ENCODE data around the gene CEP78.

CEP78 gene

DNA sequence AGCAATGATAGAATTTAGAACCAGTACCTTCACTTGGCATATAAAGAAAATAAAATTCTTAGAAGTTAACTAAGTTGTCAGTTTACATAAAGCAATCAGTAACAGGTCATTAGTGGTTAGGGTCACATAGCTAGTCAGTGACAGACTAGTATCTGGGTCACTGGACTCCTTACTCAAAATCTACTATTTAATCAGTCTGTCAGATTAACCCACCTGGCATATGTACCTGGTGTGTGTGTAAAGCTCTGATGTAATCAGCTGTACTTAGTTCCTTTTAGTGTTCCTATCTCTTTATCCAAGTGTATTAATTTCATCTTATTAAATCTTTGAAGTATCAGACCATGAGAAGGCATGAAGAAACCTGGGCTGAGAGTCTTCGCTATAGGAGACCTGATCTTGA is 7.3 kb downstream of the CEP78 start:
- in situ Hi-C loops (cut with MboI; ENCODE audit: low pct_unique_long_range_greater_than_20kb, low sequenced_read_pairs, unreplicated experiment) = no loop called here

DNA sequence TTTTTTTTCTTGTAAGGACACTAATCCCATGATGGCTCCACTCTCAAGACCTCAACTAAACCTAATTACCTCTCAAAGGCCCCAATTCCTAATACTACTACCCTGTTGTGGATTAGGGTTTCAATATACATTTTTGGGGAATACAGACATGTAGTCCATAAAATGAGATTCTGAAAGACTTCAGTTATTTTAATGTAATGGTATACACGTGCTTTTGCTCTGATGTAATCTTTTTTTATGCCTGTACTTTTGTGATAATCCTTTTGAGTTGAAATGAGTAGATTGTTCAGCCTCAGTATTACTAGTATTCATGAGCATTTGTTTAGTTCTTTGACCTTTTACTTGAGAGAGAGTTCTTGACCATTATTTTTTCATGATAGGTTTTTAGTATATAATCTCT is 9.5 kb downstream of the CEP78 start:
- no peak for DNase-seq (ENCODE audit: low spot score)
- TF ChIP-seq, protein P1, sequence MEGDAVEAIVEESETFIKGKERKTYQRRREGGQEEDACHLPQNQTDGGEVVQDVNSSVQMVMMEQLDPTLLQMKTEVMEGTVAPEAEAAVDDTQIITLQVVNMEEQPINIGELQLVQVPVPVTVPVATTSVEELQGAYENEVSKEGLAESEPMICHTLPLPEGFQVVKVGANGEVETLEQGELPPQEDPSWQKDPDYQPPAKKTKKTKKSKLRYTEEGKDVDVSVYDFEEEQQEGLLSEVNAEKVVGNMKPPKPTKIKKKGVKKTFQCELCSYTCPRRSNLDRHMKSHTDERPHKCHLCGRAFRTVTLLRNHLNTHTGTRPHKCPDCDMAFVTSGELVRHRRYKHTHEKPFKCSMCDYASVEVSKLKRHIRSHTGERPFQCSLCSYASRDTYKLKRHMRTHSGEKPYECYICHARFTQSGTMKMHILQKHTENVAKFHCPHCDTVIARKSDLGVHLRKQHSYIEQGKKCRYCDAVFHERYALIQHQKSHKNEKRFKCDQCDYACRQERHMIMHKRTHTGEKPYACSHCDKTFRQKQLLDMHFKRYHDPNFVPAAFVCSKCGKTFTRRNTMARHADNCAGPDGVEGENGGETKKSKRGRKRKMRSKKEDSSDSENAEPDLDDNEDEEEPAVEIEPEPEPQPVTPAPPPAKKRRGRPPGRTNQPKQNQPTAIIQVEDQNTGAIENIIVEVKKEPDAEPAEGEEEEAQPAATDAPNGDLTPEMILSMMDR (IDR thresholded peaks at IDR 0.05; ENCODE audit: extremely low read depth, insufficient read depth, missing control alignments) = no peak
- in situ Hi-C loops (cut with MboI; ENCODE audit: low pct_unique_long_range_greater_than_20kb, low sequenced_read_pairs, unreplicated experiment) = no loop called here

More for the DNA sequence above, 7.3 kb downstream of the CEP78 start:
- DNase-seq (ENCODE audit: low spot score) = no peak
- TF ChIP-seq, protein P1 (IDR thresholded peaks at IDR 0.05; ENCODE audit: extremely low read depth, insufficient read depth, missing control alignments) = no peak

DNA sequence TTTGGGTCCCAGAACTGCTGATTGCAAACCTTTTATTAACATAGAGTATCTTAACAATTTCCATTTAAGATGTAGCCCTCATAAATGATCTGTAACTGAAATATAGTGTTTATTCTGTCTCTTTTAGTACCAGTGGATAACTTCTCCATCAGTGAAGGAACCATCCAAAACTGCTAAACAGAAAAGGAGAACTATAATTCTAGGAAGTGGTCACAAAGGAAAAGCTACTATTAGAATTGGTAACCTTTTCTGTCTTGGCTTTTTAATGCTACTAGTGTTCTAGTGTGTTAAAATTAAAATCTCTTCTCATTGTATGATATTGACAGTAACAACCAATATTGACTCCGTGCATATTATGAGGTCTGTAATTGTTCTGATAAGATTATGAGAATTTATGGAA is 12.8 kb downstream of the CEP78 start:
- in situ Hi-C loops (cut with MboI; ENCODE audit: low pct_unique_long_range_greater_than_20kb, low sequenced_read_pairs, unreplicated experiment) = no loop called here
- no peak for DNase-seq (ENCODE audit: low spot score)
- TF ChIP-seq, protein P1 (IDR thresholded peaks at IDR 0.05; ENCODE audit: extremely low read depth, insufficient read depth, missing control alignments) = no peak

DNA sequence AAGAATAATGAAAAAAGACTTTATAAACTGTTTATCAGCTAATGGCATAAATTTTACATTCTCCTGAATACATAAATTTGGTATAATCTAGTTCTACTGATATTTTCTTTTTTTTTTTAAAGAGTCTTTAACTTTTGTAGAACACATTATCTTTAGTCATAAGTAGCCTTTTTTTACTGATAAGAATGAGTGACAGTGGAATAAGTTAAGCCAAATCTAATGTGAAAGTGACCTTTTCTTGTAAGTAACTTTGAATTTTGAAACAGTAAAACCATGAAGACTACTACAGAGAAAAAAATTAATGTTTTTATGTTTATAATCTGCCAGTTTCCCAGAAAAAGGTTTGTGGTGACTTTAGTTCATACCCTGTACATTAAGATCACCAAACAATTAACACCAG is 13.7 kb downstream of the CEP78 start:
- no peak for DNase-seq (ENCODE audit: low spot score)
- in situ Hi-C loops (cut with MboI; ENCODE audit: low pct_unique_long_range_greater_than_20kb, low sequenced_read_pairs, unreplicated experiment) = no loop called here
- TF ChIP-seq, protein P1 (IDR thresholded peaks at IDR 0.05; ENCODE audit: extremely low read depth, insufficient read depth, missing control alignments) = no peak

DNA sequence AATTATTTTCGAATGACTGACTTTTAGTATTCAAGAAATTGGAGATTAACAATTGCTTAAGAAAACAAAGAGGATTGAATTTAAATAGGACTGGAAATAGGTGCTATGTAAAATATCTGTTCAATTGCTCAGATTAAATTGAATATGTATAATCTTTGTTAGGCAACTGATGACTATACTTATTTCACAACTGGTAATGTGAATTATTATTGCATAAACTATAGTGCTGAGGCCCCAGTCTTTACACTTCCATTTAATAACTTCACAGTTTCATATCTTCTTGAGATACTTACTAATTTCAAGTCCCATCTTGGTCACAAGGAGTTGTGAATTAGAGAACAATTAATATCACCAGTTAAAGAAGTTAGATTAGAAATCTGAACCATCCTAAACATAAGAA is 16.7 kb downstream of the CEP78 start:
- TF ChIP-seq, protein P1 (IDR thresholded peaks at IDR 0.05; ENCODE audit: extremely low read depth, insufficient read depth, missing control alignments) = no peak
- in situ Hi-C loops (cut with MboI; ENCODE audit: low pct_unique_long_range_greater_than_20kb, low sequenced_read_pairs, unreplicated experiment) = loop anchor here (25.0 kb wide), 1 partner anchor 110 kb away; no protein-coding TSS in a partner anchor
- no peak for DNase-seq (ENCODE audit: low spot score)

DNA sequence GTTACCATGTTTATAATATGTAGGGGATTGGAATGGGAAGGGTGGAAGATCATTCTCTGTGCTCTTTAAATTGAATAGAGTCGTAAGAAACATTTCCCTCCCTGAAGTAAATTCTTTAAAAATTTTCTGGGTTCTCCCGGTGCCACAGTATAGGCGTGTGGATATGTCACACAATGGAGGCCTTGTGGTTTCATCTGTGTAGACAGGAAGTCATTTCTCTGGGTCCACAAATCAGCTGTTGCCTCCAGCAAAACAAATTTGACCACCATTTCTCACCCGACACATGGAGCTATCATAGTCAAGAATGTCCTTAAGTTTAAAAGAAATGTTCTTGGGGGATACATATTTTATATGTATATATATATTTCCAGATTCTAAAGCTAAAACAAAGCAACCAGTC is 17.4 kb downstream of the CEP78 start:
- DNase-seq (ENCODE audit: low spot score) = no peak
- TF ChIP-seq, protein P1 (IDR thresholded peaks at IDR 0.05; ENCODE audit: extremely low read depth, insufficient read depth, missing control alignments) = no peak
- in situ Hi-C loops (cut with MboI; ENCODE audit: low pct_unique_long_range_greater_than_20kb, low sequenced_read_pairs, unreplicated experiment) = loop anchor here (25.0 kb wide), 1 partner anchor 109 kb away; no protein-coding TSS in a partner anchor

All from GM13977 (cell line).